Mesothelial cell of epicardium (in vitro differentiated cells): Measurements from ENCODE around the gene DENND1A. TPM values are rescaled to one million over a fixed set of nuclear protein-coding genes. Genes with fewer than 3 reads are reported as not detected.
A peak's percentile ranks its signal among the peaks of the same experiment; 100 is the strongest.

Source experiments
- DNase-seq, 2 experiments: peaks; one replicate each; pipeline ENCODE4 v3.0.0; 2021; ENCODE audit warnings: low spot score in 2 of 2; ENCODE audit not compliant: unreplicated experiment in 2 of 2
- H3K27ac Mint-ChIP-seq: 2 replicates; pipeline ENCODE4 v1.8.0; 2021; ENCODE audit warnings: mixed read lengths
- H3K27me3 Mint-ChIP-seq: 2 replicates; pipeline ENCODE4 v1.8.0; 2021; ENCODE audit warnings: low read depth, mixed read lengths
- H3K36me3 Mint-ChIP-seq: 2 replicates; pipeline ENCODE4 v1.8.0; 2021; ENCODE audit warnings: mixed read lengths
- H3K4me1 Mint-ChIP-seq: 2 replicates; pipeline ENCODE4 v1.8.0; 2021; ENCODE audit warnings: mixed read lengths
- H3K4me3 Mint-ChIP-seq: 2 replicates; pipeline ENCODE4 v1.8.0; 2021; ENCODE audit warnings: mild to moderate bottlenecking, moderate library complexity, mixed read lengths
- H3K9me3 Mint-ChIP-seq: 2 replicates; pipeline ENCODE4 v1.8.0; 2021; ENCODE audit warnings: mixed read lengths
- CTCF ChIP-seq: fragments of 200-600 bp; sonication (generic); IDR thresholded peaks from one replicate; pipeline ENCODE4 v1.5.0; 2021; ENCODE audit warnings: antibody characterized with exemption; ENCODE audit not compliant: unreplicated experiment
- total RNA-seq: library from RNA; stranded (reverse); gene quantifications from 3 replicates; pipeline ENCODE4 v1.2.1, GENCODE V29; 2021

Gene DENND1A
- total RNA-seq, 1 donor from 2014 or later, result 23.4 TPM

- Mint-ChIP-seq H3K27ac (no peak overlapping the region), H3K27me3 (no peaks in the 10 kb centered on the region), H3K4me1 (peaks cover 40% of the 10 kb centered on the region), H3K9me3 (peaks cover 4% of the 10 kb centered on the region), H3K36me3 (peaks cover 5% of the 10 kb centered on the region), H3K4me3 (peak overlapping the region; percentile 72)
- no peak for DNase-seq
- TF ChIP-seq CTCF, result no peak
Measured at GRCh38 chr9:123927625-123928532, 2.0 kb downstream of the DENND1A start.

GRCh38 chr9:123926941-123927340 is 3.0 kb downstream of the DENND1A start:
- peaks cover 40% of the 10 kb centered on the region for H3K4me1 Mint-ChIP-seq
- TF ChIP-seq CTCF, result no peak
- no peaks in the 10 kb centered on the region for H3K27me3 Mint-ChIP-seq
- no peak overlapping the region for H3K4me3 Mint-ChIP-seq
- peaks cover 5% of the 10 kb centered on the region for H3K36me3 Mint-ChIP-seq
- no peak overlapping the region for H3K27ac Mint-ChIP-seq
- peaks cover 4% of the 10 kb centered on the region for H3K9me3 Mint-ChIP-seq
- DNase-seq, result no peak

DNA sequence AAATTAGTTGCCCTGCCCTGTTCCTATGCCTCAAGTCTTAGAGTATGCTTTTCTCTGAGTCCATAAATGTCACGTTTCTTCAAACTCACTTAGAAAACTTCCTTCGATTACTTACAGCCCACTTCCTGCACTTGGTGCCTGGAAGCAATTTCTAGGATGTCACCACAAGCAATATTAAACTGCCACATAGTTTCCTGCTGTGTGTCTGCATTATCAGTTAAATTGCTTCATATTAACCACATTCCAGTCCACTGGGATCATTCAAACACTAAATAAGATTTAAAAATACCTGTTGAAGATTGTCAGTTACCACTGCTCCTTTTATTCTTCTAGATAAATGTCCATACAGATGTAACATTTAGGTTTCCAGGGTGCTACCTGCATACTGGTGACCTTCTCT is 4.1 kb downstream of the DENND1A start:
- no peak overlapping the region for H3K27ac Mint-ChIP-seq
- DNase-seq, result no peak
- peaks cover 5% of the 10 kb centered on the region for H3K36me3 Mint-ChIP-seq
- TF ChIP-seq CTCF, result no peak
- H3K27me3 Mint-ChIP-seq, result no peaks in the 10 kb centered on the region
- H3K9me3 Mint-ChIP-seq, result peaks cover 4% of the 10 kb centered on the region
- no peak overlapping the region for H3K4me3 Mint-ChIP-seq
- H3K4me1 Mint-ChIP-seq, result peaks cover 35% of the 10 kb centered on the region

DNA sequence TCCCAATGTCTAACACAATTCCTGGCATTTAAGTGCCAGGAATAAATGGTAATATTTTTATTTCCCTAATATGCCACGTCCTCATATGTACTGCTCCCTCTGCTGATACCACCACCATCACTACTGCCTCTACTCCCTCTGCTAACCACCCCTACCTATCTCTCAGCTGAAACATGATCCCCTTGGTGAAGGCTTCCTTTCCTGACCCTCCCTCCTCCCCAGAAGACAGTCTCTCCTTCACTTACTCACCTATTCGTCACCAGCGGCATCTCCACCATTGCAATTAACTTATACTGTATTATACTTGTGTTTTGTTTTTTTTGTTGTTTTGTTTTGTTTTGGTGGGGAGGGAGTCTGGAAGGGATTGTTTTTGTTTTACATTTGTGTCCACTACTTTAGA is 4.8 kb downstream of the DENND1A start:
- Mint-ChIP-seq H3K4me3 (no peak overlapping the region), H3K4me1 (peaks cover 28% of the 10 kb centered on the region), H3K9me3 (peaks cover 4% of the 10 kb centered on the region), H3K36me3 (peaks cover 7% of the 10 kb centered on the region), H3K27ac (no peak overlapping the region), H3K27me3 (no peaks in the 10 kb centered on the region)
- no peak for TF ChIP-seq CTCF
- no peak for DNase-seq

DNA sequence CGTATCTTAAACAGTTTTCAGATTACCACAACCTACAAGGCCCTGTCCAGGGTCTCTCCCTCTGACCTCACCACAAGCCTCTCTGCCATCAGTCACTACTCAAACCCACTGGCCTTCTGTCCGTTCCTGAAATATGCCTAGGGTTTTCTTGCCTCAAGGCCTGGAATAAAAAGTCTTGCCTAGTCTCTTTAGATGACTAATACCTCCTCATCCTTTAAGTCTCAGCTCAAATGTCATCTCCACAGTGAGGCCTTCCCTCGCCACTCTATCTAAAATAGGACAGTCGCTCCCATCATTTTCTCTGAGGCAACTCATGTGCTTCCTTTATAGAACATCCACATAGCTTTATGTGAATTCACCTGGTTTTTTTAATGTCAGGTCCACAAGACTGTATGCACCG is 5.2 kb downstream of the DENND1A start:
- no peak for TF ChIP-seq CTCF
- H3K27ac Mint-ChIP-seq, result no peak overlapping the region
- H3K27me3 Mint-ChIP-seq, result no peaks in the 10 kb centered on the region
- peaks cover 7% of the 10 kb centered on the region for H3K36me3 Mint-ChIP-seq
- no peak overlapping the region for H3K4me3 Mint-ChIP-seq
- no peak for DNase-seq
- peaks cover 4% of the 10 kb centered on the region for H3K9me3 Mint-ChIP-seq
- peaks cover 28% of the 10 kb centered on the region for H3K4me1 Mint-ChIP-seq
